Osteocyte (in vitro differentiated cells): ENCODE measurements around the gene C4orf50. TPM values are rescaled to one million over a fixed set of nuclear protein-coding genes. Genes with fewer than 3 reads are reported as not detected.
A peak's percentile ranks its signal among the peaks of the same experiment; 100 is the strongest.

Source experiments
- DNase-seq: peaks from one replicate; pipeline ENCODE4 v3.0.0; 2021; ENCODE audit warnings: mixed read lengths; ENCODE audit not compliant: unreplicated experiment; ENCODE audit errors: extremely low spot score
- H3K27ac Mint-ChIP-seq: one replicate; pipeline ENCODE4 v1.8.0; 2021; ENCODE audit warnings: mild to moderate bottlenecking, mixed read lengths; ENCODE audit not compliant: unreplicated experiment
- H3K27me3 Mint-ChIP-seq: one replicate; pipeline ENCODE4 v1.8.0; 2021; ENCODE audit warnings: mixed read lengths; ENCODE audit not compliant: unreplicated experiment
- H3K36me3 Mint-ChIP-seq: one replicate; pipeline ENCODE4 v1.8.0; 2021; ENCODE audit warnings: mixed read lengths; ENCODE audit not compliant: unreplicated experiment
- H3K4me1 Mint-ChIP-seq: one replicate; pipeline ENCODE4 v1.8.0; 2021; ENCODE audit warnings: mixed read lengths; ENCODE audit not compliant: unreplicated experiment
- H3K4me3 Mint-ChIP-seq: one replicate; pipeline ENCODE4 v1.8.0; 2021; ENCODE audit warnings: mild to moderate bottlenecking, moderate library complexity, mixed read lengths; ENCODE audit not compliant: unreplicated experiment
- H3K9me3 Mint-ChIP-seq: one replicate; pipeline ENCODE4 v1.8.0; 2021; ENCODE audit warnings: mixed read lengths; ENCODE audit not compliant: unreplicated experiment
- CTCF ChIP-seq: fragments of 200-600 bp; sonication (generic); IDR thresholded peaks from 2 replicates; pipeline ENCODE4 v1.5.0; 2021; ENCODE audit warnings: antibody characterized with exemption, mild to moderate bottlenecking, moderate library complexity
- total RNA-seq: library from RNA; stranded (reverse); gene quantifications from 2 replicates; pipeline ENCODE4 v1.2.1, GENCODE V29; 2021

Gene C4orf50
- total RNA-seq, 1 donor from 2014 or later, result not detected

DNA sequence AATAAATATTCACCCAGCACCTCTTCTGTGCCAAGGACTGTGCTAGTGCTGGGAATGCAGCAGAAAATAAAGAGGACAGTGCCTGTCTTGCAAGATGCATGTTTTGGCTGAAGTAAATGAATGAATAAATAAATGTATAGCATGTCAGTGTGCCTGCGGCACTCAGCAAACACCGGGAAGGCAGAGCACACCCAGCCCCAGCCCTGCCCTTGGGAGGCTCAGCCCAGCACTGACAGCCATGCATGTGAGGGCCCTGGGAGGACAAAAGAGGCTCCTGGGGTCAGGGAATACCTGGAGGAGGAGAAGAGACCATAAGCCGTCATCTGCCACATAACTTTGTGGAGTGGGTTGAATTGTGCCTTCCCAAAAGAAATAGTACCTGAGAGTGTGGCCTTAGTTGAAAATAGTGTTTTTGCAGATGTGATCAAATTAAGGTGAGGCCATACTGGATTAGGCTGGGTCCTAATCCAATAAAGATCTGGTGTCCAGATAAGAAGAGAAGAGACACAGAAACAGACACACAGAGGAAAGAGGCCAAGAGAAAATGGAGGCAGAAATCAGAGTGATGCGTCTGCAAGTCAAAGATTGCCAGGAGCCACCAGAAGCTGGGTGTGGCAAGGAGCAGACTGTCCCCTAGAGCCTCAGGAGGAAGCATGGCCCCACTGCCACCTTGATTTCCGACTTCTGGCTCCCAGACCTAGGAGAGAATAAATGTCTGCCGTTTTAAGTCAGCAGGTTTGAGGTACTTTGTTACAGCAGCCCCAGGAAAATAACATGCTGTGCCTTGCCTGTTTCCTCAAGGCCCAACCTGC is 16.3 kb downstream of the C4orf50 start:
- H3K9me3 Mint-ChIP-seq, result no peaks in the 10 kb centered on the region
- no peak for DNase-seq
- no peak overlapping the region for H3K4me3 Mint-ChIP-seq
- H3K27ac Mint-ChIP-seq, result no peak overlapping the region
- no peaks in the 10 kb centered on the region for H3K36me3 Mint-ChIP-seq
- no peaks in the 10 kb centered on the region for H3K4me1 Mint-ChIP-seq
- no peak for TF ChIP-seq CTCF
- peaks cover 13% of the 10 kb centered on the region for H3K27me3 Mint-ChIP-seq

- no peak for DNase-seq
- Mint-ChIP-seq H3K4me1 (no peaks in the 10 kb centered on the region), H3K4me3 (no peak overlapping the region), H3K27ac (no peak overlapping the region), H3K9me3 (no peaks in the 10 kb centered on the region), H3K27me3 (peaks cover 22% of the 10 kb centered on the region), H3K36me3 (no peaks in the 10 kb centered on the region)
- no peak for TF ChIP-seq CTCF
These were observed 18.3 kb downstream of the C4orf50 start for GRCh38 chr4:5999830-6000365.

DNA sequence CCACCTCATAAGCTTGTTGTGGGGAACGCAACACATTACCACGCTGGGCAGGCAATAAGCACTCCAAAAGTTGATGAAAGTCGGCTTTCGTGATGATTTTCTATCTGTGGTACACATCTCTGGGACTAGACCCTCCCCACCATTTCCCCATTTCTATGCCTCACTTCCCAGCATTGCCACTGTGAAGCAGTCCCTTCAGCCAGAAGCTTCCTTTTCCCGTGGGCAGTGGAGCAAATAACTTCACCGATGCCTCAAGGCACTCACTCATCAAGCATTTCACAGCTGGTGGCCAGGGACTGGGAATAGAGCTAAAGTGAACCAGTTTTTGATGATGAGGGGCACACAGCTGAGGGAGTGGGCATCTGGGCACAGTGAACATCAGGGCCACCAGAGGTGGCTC is 18.9 kb downstream of the C4orf50 start:
- H3K27ac Mint-ChIP-seq, result no peak overlapping the region

DNA sequence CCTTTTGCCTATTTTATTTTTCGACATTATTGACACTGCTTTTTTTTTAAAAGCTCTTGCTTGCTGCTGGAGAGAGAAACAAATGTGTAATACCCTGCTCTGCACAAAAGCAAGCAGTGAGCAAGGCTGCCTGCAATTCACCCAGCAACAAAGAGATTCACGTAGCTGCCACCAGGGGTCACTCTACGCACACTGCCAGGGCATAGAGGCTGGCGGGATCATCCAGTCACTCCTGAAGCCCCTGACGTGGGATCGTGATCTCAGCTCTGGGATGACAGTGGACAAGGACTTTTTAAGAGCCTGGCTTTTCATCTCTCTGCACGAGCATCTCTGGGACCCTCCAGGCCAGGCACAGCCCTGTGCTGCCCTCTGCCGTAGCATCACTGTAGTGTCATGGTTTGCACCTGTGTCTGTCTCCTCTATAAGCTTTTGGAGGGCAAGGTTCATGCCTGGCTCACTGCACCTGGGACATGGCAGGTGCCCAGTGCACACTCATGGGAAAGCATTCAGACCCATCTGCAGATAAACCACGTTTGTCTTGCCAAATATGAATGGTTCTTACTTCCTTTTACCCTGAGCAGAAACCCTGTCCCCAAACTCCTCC is 19.8 kb downstream of the C4orf50 start:
- Mint-ChIP-seq H3K4me3 (no peak overlapping the region), H3K36me3 (no peaks in the 10 kb centered on the region), H3K4me1 (no peaks in the 10 kb centered on the region), H3K27ac (no peak overlapping the region), H3K27me3 (peaks cover 22% of the 10 kb centered on the region), H3K9me3 (no peaks in the 10 kb centered on the region)
- no peak for DNase-seq
- peak; percentile 94 for TF ChIP-seq CTCF

More for the DNA sequence above, 18.9 kb downstream of the C4orf50 start:
- Mint-ChIP-seq H3K27me3 (peaks cover 22% of the 10 kb centered on the region), H3K36me3 (no peaks in the 10 kb centered on the region), H3K4me3 (no peak overlapping the region), H3K9me3 (no peaks in the 10 kb centered on the region), H3K4me1 (no peaks in the 10 kb centered on the region)
- no peak for DNase-seq
- no peak for TF ChIP-seq CTCF

- Mint-ChIP-seq H3K27ac (no peak overlapping the region), H3K4me1 (no peaks in the 10 kb centered on the region), H3K36me3 (no peaks in the 10 kb centered on the region), H3K27me3 (peaks cover 22% of the 10 kb centered on the region), H3K9me3 (no peaks in the 10 kb centered on the region), H3K4me3 (no peak overlapping the region)
- no peak for DNase-seq
- TF ChIP-seq CTCF, result no peak
These were observed 21.6 kb downstream of the C4orf50 start for GRCh38 chr4:5996641-5997040.
